Subcutaneous abdominal adipose tissue (tissue), 5 donors: ENCODE data around the gene C19orf47.

ENCODE experiments used
- H3K27ac ChIP-seq: one replicate; pipeline ENCODE4 v1.7.0; 2013; ENCODE audit warnings: low read depth, mild to moderate bottlenecking, inconsistent platforms, low read length, moderate library complexity
- H3K27me3 ChIP-seq, 5 donors: one replicate each; pipeline ENCODE4 v1.7.0; 2013; ENCODE audit warnings: low read length in 5 of 5, inconsistent platforms in 1 of 5; ENCODE audit not compliant: control insufficient read depth in 5 of 5, insufficient read depth in 4 of 5
- H3K36me3 ChIP-seq, 5 donors: one replicate each; pipeline ENCODE4 v1.7.0; 2013; ENCODE audit warnings: low read length in 5 of 5; ENCODE audit not compliant: control insufficient read depth in 5 of 5, insufficient read depth in 5 of 5
- H3K4me1 ChIP-seq, 5 donors: one replicate each; pipeline ENCODE4 v1.7.0; 2013; ENCODE audit warnings: low read length in 5 of 5, mild to moderate bottlenecking in 3 of 5, moderate library complexity in 1 of 5; ENCODE audit not compliant: control insufficient read depth in 5 of 5, insufficient read depth in 5 of 5
- H3K4me3 ChIP-seq, 5 donors: one replicate each; pipeline ENCODE4 v1.7.0; 2013; ENCODE audit warnings: low read length in 5 of 5, low read depth in 1 of 5
- H3K9ac ChIP-seq, 5 donors: one replicate each; pipeline ENCODE4 v1.7.0; 2013; ENCODE audit warnings: low read length in 5 of 5, mild to moderate bottlenecking in 4 of 5, moderate library complexity in 3 of 5
- H3K9me3 ChIP-seq, 5 donors: one replicate each; pipeline ENCODE4 v1.7.0; 2013; ENCODE audit warnings: low read length in 5 of 5; ENCODE audit not compliant: control insufficient read depth in 5 of 5
- donor health status: healthy.
- donor health status: healthy.
- donor health status: healthy.
- donor health status: healthy.
- donor health status: healthy.

The C19orf47 gene

DNA sequence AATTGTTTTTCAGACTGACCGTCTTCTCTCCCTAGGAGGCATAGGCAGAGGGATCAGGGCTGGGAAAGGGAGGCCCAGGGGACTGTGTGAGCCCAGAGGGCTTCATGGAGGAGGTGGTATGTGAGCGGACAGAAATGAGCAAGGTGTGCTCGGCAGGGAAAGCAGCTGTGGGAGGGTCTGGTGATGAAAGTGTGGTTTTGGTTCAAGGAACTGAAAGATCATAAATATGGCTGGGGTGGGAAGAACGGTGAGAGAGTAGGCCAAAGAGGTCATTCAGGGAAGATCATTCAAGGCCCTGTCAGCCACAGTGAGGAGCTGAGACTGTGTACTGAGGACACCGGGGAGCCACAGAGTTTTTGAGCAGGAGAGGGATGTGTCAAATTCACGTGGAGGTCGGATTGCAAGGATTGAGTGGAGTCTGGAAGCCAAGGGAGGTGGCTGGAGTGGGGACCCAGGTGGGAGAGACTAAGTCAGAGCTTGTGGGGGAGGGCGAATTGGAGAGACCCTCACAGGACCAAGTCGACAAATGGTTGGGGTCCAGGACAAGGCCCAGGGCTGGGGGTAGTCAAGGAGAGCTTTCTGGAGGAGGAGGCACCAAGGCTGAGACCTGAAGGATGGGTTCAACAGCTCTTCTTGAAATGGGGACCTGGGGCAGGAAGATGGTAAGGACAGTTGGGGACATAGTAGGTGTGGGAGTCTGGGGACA is 7.9 kb upstream of the C19orf47 start:
- H3K4me1 ChIP-seq: peaks cover 0 to 21% (median 7%) of the 10 kb centered on the region in 5 donors
- no peak overlapping the region for H3K9ac ChIP-seq
- H3K4me3 ChIP-seq: no peak overlapping the region
- no peak overlapping the region for H3K27ac ChIP-seq
- H3K36me3 ChIP-seq: peaks cover 0 to 17% (median 6%) of the 10 kb centered on the region in 5 donors
- H3K27me3 ChIP-seq: no peaks in the 10 kb centered on the region
- no peaks in the 10 kb centered on the region for H3K9me3 ChIP-seq

DNA sequence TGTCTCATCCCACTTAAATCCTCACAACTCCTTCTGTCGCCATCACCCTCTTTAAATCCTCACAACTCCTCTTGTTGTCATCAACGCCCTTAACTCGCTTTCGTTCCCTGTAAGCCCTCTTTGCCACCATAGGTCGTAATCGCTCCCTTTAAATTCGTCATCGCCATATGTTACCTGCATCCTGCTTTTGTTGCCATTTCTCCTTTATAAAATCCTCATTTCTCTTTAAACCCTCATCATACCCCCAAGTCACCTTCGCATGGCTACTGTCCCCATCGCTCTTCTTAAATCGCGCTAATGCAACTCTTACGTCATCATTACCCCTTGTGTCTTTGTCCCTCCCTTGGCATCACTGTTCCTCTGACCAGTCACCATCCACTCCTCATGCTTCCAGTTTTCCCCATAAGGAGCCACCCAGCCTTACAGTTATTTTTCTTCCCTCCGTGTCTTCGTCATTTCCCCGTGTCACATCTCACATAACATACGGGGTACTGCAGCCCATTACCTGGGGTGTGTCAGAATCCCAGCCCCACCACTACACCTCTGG is 837 bp upstream of the C19orf47 start:
- Histone ChIP-seq H3K27me3 (no peaks in the 10 kb centered on the region), H3K27ac (peak overlapping the region; percentile 34)

DNA sequence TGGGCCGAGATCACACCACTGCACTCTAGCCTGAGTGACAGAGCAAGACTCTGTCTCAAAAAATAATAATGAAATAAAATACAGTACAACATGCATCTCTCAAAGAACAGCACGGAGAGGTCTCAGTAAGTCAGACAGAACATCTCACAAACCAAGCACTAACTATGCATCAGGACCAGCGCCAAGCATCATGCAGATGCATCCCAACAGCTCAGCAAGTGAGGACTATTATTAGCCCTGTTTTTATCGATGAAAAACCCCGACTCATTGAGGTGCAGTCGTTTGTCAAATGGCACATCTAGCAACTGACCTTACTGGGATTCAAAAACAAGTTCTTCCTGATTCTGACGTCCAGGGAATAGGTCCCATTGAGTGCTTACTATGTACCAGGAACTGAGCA is 3.8 kb downstream of the C19orf47 start:
- Histone ChIP-seq H3K27me3 (no peaks in the 10 kb centered on the region), H3K4me3 (no peak overlapping the region), H3K4me1 (peaks cover 2 to 37% (median 22%) of the 10 kb centered on the region in 5 donors), H3K36me3 (peaks cover 0 to 16% (median 5%) of the 10 kb centered on the region in 5 donors), H3K9ac (no peak overlapping the region), H3K9me3 (no peaks in the 10 kb centered on the region), H3K27ac (no peak overlapping the region)

More for the DNA sequence above, 837 bp upstream of the C19orf47 start:
- no peaks in the 10 kb centered on the region for H3K9me3 ChIP-seq
- peak overlapping the region; percentile 0 to 83 (median 79) for H3K9ac ChIP-seq
- H3K4me3 ChIP-seq: peak overlapping the region; percentile 69 to 92 (median 89)
- peaks cover 2 to 23% (median 20%) of the 10 kb centered on the region in 5 donors for H3K4me1 ChIP-seq
- peaks cover 0 to 3% (median 3%) of the 10 kb centered on the region in 5 donors for H3K36me3 ChIP-seq

DNA sequence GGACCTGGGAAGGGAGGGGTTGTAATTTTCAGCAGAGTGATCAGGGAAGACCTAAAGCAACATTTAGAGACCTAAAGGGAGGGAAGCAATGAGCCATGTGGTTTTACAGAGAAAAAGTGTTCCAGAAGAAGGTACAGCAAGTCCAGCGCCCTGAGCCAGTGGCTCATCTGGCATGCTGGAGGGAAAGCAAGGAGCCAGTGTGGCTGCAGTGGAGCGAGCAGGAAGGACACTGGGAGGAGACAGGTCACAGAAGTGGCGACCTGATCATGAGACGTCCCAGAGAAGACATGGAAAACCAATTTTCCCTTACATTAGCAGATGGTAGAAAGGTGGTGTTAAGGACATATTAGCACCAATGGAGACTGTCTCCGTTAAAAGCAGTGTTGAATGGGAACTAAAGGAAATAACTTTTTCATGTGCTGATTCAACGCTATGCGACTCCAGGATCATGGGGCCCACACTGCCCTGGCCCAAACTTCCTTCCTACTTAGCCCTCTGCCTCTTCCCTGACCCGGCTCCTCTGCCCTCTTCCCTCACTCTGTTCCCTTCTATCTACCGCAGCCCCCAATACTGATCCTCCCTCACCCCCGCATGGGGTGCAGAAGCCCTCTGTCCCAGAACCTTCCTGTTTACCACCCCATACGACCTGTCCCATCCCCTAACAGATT is 5.4 kb downstream of the C19orf47 start:
- Histone ChIP-seq H3K36me3 (peaks cover 6 to 16% (median 9%) of the 10 kb centered on the region in 5 donors), H3K4me3 (no peak overlapping the region), H3K4me1 (peaks cover 2 to 27% (median 14%) of the 10 kb centered on the region in 5 donors), H3K27me3 (no peaks in the 10 kb centered on the region), H3K27ac (no peak overlapping the region), H3K9me3 (no peaks in the 10 kb centered on the region), H3K9ac (peak overlapping the region in 2 of 5 donors; percentile 10 to 25)

DNA sequence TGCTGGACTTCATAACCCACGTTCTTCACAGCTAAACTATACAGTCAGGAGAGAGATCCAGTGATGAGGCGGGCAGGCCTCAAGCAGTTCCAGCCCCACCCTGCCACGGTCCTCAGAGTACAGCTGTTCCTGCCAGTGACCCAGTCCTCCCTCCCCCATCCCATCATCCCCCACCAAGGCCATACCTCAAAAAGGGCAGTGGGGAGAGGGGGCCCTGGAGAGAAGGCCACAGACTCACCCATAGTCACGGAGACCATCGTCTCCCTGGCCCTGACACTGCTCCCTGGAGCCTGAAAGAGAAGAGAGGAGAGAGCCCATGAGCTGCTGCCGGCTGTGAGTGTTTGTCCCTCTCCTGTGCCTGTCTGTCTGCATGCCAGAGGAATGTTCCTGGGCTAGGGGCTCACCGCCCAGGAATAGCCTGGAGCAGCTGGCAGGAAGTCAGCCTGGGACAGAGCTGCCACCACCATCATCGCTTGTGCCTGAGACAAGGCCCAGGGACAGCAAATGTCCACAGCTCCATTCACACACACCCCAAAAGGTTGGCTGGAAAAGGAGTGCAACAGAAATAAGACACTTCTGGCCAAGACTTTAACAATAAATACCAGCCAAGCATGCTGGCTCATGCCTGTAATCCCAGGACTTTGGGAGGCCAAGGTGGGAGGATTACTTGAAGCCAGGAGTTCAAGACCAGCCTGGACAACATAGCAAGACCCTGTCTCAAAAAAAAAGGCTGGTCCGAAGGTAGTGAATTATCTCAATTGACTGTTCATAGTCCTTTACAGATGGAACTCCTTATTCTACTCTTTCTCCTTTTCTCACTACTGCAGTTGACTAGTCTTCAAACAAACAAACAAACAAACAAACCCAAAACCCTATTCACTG is 6.4 kb downstream of the C19orf47 start:
- Histone ChIP-seq H3K4me1 (peaks cover under 1 to 18% (median 8%) of the 10 kb centered on the region in 5 donors), H3K27ac (no peak overlapping the region), H3K9me3 (no peaks in the 10 kb centered on the region), H3K27me3 (no peaks in the 10 kb centered on the region), H3K4me3 (no peak overlapping the region), H3K9ac (peak overlapping the region in 1 of 5 donors; percentile 13), H3K36me3 (peaks cover 6 to 16% (median 9%) of the 10 kb centered on the region in 5 donors)

DNA sequence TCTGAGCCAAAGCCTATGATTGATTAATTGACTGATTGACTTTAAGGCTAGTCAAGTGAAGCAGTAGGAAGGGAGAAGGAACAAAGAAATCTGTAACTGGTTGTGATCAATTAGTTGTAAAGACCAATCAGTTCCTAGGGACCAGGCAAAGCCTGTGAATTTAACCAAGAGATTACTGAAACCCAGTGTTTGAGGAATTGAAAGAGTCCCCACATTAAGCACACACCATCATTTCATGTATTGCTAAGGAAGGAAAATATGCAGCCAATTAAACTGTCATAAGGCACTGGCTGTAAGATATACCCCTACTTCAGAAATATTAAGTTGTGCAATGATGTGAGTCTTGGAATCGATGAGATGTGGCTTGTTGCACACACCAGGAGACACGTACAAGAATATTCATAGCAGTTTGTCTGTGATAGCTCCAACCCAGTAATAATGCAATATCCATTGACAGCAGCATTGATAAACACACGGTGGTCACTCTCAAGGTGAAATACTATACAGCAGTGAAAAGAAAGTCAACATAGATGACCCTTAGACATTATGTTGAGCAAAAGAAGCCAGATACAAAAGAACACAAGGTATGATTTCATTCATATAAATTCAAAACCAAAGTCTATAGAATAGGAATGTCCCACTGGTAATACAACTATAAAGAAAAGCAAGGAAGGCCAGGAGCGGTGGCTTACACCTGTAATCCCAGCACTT is 9.0 kb downstream of the C19orf47 start:
- Histone ChIP-seq H3K9me3 (no peaks in the 10 kb centered on the region), H3K4me3 (no peak overlapping the region), H3K27ac (no peak overlapping the region), H3K27me3 (no peaks in the 10 kb centered on the region), H3K4me1 (peaks cover 0 to 15% (median 8%) of the 10 kb centered on the region in 5 donors), H3K9ac (no peak overlapping the region), H3K36me3 (peaks cover 7 to 31% (median 20%) of the 10 kb centered on the region in 5 donors)

DNA sequence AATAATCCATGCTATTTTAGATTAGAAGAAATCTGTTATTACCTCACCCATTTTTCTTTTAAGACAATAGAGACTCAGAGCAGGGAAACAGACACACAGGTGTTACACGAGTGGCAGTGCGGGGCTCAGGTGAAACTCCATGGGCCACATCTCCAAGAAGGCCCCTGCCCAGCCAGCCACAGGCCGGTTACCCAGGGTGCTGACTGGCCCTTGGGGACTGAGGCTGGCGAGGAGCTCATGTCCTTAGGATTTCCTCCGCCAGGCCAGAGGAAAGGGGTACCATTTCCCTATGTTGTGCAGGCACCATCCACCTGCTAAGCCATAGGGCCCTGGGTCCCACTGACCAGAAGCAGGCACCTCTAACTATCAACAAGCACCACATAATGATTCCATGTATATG is 10.6 kb downstream of the C19orf47 start:
- Histone ChIP-seq H3K27ac (no peak overlapping the region), H3K4me1 (peaks cover 0 to 9% (median 5%) of the 10 kb centered on the region in 5 donors), H3K27me3 (no peaks in the 10 kb centered on the region), H3K9me3 (no peaks in the 10 kb centered on the region), H3K36me3 (peaks cover 13 to 44% (median 30%) of the 10 kb centered on the region in 5 donors), H3K9ac (no peak overlapping the region), H3K4me3 (no peak overlapping the region)

DNA sequence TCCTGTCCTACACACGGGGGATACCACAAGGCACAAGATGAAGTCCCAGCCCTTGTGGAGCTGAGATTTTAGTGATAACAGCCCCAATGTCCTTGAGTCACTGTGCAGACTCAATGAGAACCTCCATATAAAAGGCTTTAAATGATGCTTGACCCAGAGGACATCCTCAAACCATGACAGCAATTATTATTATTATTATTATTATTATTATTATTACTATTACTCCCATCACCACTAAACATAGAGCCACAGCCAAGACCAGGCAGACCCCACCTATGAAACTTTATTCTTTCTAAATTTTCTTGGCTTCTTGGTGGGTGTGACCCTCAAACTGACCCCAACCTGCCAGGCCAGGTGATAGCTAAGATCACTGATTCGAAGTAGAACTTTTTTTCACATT is 11.1 kb downstream of the C19orf47 start:
- no peak overlapping the region for H3K4me3 ChIP-seq
- peaks cover 14 to 49% (median 33%) of the 10 kb centered on the region in 5 donors for H3K36me3 ChIP-seq
- no peak overlapping the region for H3K27ac ChIP-seq
- peaks cover 0 to 7% (median 4%) of the 10 kb centered on the region in 5 donors for H3K4me1 ChIP-seq
- no peaks in the 10 kb centered on the region for H3K9me3 ChIP-seq
- no peak overlapping the region for H3K9ac ChIP-seq
- no peaks in the 10 kb centered on the region for H3K27me3 ChIP-seq

DNA sequence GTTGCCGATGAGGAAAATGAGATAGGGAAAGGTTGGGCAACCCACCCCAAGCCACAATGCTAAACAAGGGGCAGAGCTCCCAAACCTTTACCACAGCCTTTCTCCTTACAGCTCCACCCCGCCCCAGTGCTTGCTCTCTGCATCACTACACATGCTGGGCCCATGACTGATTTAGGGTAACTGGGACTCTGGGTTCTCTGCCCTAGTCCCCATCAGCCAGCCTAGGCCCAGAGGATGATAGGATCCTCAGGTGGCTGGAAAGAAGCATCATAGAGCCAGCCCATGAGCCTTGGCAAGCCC is 11.6 kb downstream of the C19orf47 start:
- H3K27ac ChIP-seq: no peak overlapping the region
- no peak overlapping the region for H3K4me3 ChIP-seq
- H3K4me1 ChIP-seq: peaks cover 0 to 1% (median 1%) of the 10 kb centered on the region in 5 donors
- H3K36me3 ChIP-seq: peaks cover 14 to 53% (median 38%) of the 10 kb centered on the region in 5 donors
- no peaks in the 10 kb centered on the region for H3K9me3 ChIP-seq
- H3K27me3 ChIP-seq: no peaks in the 10 kb centered on the region
- no peak overlapping the region for H3K9ac ChIP-seq
